IMR-90 (cell line): Measurements from ENCODE around the gene PDZD2.

ENCODE experiments used
- CTCF ChIP-seq: conservative IDR thresholded peaks from 2 replicates; pipeline ENCODE4 v1.5.1; 2012; ENCODE audit warnings: mild to moderate bottlenecking, low read depth, low read length, improper control_type of control experiment
- POLR2A ChIP-seq: IDR thresholded peaks from 2 replicates; pipeline ENCODE4 v1.6.1; 2012; ENCODE audit warnings: mild to moderate bottlenecking, low read depth, low read length

GRCh38 chr5:31758803-31759425 is 120.0 kb downstream of the PDZD2 start:
- TF ChIP-seq POLR2A (no peak), CTCF (no peak)
